Measurements from ENCODE around the gene CHIC2.

The CHIC2 gene

GRCh38 chr4:54092405-54093323 lies 28.3 kb upstream of the CHIC2 start:
- no peak for DNase-seq

DNA sequence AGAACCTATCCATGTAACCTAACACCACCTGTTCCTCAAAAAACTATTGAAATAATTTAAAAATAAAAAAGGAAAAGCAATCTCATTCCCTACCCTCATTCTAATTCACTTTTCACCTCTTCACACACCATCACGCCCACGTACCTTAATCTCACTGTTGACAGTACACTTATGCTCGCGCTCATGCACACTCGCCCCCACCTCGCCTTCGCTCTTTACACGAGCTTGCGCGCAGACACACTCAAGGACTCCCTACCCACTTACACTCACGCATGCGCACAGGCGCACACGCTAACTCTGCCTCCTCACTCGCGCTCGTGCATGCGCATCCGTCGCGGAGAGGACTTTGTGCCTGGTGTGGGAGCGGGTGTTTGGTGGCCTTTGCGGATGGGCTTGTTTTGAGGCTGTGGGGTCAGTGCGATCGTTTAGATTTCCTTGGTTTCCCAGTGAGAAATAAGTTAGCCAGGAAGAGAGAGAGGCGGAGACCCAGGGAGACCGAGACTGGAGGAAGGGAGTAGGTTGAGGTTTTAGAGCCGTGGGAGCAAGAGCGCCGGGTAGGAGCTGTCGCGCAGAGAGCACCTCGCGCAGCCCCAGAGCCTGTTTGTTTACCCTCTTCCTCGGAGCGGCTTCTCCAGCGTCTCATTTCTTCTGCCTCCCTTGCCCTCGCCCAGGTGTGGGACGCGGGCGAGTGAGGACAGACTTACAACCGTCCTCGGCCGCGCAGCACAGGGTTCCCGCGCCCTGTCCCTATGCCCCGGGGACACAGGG lies 27.4 kb upstream of the CHIC2 start:
- DNase-seq = peak; percentile 80

DNA sequence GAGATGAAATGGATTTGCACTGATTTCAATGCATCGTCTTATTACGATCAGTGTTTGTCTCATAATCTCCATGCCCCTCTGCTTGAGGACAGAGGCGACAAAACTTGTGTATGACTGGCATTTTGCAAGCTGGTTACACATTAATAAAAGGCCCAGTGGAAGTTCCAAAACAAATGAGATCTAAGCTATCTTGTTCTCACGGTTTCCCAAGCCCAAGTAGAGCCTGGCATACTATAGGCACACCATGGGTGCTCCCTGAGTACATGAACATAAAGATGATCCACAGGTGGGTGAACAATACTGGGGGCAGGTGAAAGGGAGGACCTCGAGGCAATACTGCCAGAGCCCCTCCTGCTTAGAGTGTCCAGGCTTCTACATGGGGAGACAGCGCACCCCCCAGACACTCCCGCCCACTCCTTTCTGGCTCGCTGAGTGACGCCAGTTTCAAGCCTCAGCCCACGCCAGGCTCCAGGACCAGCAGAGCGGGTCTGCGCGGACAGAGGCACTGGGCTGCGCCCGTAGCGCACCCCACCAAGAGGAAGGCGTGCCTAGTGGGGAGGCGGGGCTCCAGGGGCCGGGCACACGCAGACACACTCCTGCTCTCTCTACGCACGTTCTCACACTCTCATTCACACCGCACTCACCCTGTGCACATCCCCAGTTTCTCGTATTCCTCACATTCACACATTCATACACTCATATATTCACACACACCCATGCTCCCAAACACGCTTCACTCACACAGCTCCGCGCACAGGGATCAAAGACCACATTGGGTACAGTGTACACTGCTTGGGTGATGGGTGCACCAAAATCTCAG lies 26.6 kb upstream of the CHIC2 start:
- no peak for DNase-seq

DNA sequence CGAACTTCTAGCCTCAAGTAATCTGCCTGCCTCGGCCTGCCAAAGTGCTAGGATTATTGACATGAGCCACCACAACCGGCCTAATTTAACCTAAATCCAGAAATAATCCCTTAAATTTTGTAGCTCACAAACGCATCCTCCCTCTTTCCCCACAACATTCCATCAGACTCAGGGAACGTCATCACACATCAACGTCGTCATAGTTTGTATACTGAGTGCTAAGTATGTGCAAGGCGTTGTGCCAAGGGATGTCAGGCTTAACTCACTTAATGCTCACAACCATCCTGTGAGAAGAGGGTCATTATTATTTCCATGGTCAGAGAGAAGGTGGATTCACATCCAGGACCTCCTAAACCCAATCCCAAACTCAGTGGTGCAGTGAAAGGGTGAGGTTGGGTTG lies 26.0 kb upstream of the CHIC2 start:
- no peak for DNase-seq

DNA sequence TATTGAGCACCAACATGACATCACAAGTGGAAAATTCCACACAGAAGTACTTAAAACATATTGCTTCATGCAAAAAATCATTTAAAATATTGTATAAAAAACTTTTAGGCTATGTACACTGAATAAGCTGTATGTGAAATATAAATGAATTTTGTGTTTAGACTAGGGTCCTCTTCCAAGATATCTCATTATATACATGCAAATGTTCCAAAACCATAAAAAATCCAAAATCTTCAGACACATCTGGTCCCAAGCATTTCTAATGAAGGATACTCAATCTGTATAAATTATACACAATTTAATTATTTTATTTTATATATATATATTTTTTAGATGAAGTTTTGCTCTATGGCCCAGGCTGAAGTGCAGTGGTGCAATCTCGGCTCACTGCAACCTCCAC lies 25.5 kb upstream of the CHIC2 start:
- DNase-seq = no peak

- no peak for DNase-seq
These were observed 20.9 kb upstream of the CHIC2 start for GRCh38 chr4:54085284-54085683.

- DNase-seq = no peak
These were observed 17.8 kb upstream of the CHIC2 start for GRCh38 chr4:54082168-54082567.

DNA sequence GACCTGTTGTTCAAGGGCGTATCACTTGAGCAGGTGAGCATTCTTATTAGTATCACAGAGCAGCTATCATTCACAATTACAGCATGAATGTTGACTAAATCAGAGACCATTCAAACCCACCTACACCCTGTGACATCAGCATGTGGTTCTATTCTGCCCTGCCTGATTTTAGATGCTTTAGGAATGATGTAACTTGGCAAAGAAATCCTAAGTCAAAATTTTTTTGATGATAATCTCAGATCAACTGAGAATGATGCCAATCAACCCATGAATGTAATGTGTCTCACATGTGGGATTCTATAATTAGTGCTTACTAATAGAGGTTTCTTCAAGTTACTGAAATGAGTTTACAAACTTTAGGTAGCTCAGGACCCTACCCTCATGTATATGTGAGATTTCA lies 13.4 kb upstream of the CHIC2 start:
- no peak for DNase-seq

DNA sequence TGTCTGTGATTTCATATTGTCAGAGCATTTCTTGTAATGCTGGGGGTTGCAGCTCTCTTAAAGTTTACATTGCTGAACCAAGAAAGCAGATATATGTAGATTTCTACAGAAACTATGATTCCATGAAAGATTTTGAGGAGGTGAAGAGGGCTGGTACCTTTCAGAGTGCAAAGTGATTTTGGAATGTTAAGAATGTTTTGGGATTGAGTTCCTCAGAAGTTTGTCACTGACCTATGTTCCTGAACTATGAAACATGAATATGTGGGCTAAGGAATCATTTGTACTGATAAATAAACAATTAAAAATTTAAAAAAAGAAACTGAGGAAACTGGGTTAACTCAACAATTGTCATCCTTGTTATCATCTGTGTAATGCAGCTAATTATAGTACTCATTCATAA lies 12.3 kb upstream of the CHIC2 start:
- DNase-seq = no peak

GRCh38 chr4:54074381-54074780 lies 10.0 kb upstream of the CHIC2 start:
- no peak for DNase-seq

GRCh38 chr4:54073271-54073880 lies 9.0 kb upstream of the CHIC2 start:
- no peak for DNase-seq

GRCh38 chr4:54067166-54067565 lies 2.8 kb upstream of the CHIC2 start:
- no peak for DNase-seq

DNA sequence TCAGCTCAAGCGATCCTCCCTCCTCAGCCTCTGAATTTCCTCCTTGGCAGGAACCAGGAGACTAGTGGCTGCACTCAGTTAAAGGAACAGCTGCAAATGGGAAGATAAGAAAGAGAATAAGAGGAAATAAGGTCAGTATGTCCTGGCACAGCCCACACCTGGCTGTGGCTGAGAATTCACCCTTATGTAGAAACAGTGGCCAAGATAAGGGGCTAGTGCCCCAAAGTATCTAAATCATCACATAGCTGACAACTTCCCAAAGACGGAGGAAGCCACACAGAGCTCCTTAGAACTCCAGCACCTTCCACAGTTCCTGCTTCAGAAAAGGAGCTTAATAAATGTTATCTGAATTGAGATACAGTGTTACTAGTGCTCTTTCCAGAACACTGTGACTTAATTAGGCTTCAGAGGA lies 2.3 kb upstream of the CHIC2 start:
- DNase-seq = no peak

DNA sequence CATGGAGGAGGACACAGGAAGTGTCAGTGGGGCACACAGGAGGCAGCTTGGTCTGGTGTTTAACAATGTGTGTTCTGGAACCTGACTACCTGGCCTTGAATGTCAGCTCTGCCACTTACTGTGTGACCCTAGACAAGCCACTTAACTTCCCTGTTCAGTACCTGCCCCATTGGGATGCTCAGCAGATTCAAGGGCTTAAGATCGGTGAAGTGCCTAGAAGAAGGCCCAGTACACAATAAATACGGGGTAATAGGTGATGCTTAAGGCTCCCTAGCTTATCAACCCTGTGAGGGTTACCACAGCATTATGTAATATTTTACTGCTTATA lies 1.6 kb upstream of the CHIC2 start:
- no peak for DNase-seq

GRCh38 chr4:54065282-54066087 lies 1.1 kb upstream of the CHIC2 start:
- DNase-seq = no peak

GRCh38 chr4:54063737-54064316 lies 578 bp downstream of the CHIC2 start:
- peak; percentile 13 for DNase-seq

DNA sequence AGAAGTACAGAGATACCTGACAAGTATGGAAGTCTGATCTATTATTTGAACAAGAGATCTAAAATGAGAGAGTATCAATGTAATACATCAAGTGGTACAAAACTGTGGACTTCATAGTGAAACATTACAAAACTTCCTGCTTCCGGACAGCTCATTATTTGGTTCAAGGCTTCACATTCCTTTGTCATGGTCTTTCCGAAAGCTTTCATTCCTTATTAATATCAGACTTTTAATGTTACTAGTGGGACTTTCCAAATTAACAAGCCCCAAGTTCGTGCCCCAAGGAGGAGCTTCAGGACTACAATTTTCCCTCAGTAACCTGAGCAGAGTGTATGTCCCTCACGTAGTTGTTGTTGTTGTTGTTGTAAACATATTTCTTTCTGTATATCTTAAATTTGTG lies 1.2 kb downstream of the CHIC2 start:
- peak; percentile 71 for DNase-seq

DNA sequence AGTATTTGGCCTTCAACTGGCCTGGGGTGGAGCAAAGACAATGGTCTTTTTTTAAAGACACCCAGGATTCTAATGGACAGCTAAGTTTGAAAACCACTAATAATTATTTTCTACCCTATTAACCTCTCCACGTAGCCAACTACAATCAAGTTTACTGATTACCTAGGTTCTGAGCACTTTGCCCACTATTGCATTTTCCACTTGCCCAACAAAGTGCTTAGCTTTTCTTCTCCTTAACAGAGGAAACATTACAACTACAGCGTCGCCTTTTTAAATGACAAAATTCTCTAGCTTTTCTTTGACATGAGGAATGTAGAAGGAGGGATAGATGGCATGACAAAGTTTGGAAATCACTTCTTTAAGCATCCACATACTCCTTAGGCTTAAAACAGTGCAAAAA lies 2.0 kb downstream of the CHIC2 start:
- no peak for DNase-seq

DNA sequence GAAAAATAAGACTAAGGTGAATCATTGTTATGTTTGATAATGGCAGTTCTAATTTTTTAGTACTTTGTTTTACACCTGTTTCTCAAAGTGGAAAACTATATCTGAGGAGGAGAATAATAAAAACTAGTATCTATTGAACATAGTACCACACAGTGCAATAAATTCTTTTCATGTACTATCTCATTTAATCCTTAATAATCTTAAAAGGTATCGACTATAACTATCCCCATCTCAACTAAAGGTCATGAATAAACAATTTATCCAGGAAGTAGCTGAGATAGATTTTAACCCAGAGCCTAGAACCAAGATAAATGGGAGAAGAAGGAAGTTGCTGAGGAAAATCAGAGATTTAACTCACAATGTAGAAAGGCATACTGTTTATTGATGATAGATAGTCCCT lies 2.5 kb downstream of the CHIC2 start:
- no peak for DNase-seq

DNA sequence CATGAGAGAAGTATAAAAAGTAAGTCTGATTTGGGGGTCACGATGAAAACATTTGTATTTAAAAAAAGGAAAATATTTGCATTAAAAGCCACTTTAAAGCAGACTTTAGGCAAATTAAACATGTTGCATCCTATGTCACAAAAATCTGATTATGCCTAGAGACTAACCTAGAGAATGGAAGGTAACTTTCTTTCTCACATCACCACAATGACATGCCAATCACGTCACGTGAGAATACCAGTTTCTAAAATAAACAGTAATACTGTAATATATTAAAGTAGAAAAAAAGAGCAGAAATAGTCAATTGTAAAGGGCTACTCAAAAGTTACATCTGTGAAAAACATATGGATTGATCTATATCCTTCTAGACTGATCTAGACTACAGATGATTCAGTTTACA lies 3.3 kb downstream of the CHIC2 start:
- no peak for DNase-seq

DNA sequence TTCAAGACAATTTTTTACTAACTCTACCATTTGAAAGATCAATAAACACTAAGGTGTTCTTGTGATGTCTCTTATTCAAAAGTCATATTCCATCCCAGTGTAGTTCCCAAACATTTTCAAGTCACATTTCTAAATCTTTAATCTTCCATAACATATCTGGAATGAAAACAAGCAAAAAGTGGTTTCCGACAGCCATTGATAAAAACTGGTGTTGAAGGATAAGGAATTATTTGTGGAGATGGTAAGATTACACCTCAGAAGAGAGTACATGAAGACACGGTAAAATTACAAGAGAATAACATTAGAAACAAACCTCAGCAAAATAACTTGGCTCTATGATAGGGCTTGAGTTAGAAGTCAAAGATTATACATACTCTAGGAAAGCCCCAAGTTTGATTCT lies 4.3 kb downstream of the CHIC2 start:
- no peak for DNase-seq

DNA sequence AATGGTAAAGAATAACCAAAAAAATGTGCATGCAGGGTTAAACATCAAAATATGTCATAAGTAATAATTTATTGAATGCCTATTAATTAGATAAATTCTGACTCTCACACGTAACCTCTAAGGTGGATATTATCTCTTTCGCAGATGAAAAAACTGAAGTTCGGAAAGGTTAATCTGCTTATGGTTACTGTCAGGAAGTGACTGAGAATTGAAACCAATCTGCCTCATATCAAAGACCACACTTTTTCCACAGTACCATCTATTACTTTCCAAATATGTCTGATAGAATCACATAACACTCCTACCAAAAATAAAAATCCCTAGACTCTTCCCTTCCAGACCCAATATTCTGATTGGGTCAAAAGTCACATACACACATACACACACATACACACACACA lies 6.2 kb downstream of the CHIC2 start:
- peak; percentile 56 for DNase-seq

Data from activated CD4-positive, alpha-beta T cell treated with anti-CD3 and anti-CD28 coated beads, Interleukin-10, Interleukin-2, amounts not matched to agents 100 ng/mL and 50 ng/mL, durations not matched to agents 16 hours and 8 hours (primary cell).